Activated CD4-positive, CD25-positive, alpha-beta regulatory T cell (primary cell): ENCODE results near the gene HGS.
"Not testable (repeated sequence)": the region's sequence is repeated elsewhere in the genome, so short reads cannot be mapped to it uniquely, and the experiment has no call there.

Experiments
- DNase-seq, 4 experiments: peaks; one replicate each; lab custom pipeline; 2025; lab: John Stamatoyannopoulos, UW

Gene HGS

DNA sequence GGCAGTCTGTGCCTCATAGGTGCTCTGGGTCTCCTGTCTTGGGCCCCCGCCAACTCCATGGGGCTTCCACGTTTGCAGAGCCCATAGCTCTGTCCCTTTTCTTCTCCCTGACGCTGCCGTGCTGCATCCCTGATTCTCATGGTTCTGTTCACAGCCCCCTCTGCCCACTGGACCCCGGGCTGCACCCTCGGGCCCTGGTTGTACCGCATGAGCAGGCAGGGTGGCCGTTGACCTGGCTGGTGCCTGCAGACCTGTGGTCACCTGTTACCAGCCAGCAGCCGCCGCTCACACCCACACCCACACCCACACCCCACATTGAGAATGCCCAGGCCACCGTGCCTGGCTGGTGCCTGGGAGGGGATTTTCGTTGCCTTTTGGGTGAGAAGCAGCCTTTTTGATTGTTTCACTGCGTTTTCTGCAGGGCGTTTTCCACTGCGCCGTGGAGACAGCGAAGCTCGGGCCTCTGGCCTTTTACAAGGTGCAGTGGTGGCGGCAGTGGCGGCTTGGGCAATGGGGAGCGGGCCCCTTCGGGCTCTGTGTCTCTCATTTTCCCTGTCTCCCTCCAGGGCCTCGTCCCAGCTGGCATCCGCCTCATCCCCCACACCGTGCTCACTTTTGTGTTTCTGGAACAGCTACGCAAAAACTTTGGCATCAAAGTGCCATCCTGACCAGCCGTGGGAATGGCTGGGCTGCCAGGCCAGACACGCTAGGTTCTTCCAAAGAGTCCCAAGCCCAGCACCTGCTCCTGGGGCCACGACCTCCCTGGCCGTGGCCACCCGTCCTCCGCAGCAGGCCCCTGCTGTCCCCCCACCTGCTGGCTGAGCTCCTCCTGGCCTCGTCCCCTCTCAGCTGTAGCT, 35.8 kb downstream of the HGS start:
- no peak for DNase-seq

DNA sequence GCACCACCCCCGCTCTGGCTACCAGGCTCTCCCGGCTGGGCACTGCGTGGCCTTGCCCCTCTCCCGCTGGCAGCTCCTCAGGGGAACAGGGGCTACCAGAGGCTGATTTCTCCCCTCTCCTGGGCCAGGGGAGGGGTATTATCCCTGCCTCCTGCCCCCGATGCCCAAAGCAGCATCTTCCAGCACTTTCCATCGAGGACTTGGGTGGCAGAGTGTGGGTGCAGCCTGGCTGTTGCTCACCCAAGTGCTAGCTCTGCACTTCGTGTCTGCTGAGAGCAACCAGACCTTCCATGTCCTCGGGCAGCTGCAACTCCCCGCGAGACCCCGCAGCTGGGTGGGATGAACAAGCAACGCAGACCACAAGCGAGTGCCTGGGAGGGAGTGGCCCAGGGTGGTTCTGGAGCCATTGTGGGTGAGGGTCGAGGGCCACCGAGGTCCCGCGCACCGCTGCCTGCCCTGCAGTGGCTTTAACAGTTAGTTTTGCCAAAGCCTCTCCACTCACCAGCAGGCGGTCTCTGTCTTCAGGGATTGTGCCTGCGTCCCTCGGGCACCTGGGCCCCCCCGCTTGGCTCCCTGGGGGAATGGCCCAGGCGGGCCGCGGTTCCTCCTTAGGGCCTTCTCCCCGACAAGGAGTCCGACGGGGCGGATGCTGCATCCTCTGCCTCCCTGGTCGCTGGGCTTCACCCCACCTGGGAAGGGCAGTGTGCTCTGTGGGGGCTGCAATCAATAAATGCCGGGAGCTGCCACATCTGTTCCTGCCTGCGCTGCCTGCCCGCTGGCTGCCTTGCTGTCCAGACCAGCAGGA, 36.7 kb downstream of the HGS start:
- no peak for DNase-seq

- no peak for DNase-seq
These were observed 38.6 kb downstream of the HGS start for GRCh38 chr17:81722184-81723120.

DNA sequence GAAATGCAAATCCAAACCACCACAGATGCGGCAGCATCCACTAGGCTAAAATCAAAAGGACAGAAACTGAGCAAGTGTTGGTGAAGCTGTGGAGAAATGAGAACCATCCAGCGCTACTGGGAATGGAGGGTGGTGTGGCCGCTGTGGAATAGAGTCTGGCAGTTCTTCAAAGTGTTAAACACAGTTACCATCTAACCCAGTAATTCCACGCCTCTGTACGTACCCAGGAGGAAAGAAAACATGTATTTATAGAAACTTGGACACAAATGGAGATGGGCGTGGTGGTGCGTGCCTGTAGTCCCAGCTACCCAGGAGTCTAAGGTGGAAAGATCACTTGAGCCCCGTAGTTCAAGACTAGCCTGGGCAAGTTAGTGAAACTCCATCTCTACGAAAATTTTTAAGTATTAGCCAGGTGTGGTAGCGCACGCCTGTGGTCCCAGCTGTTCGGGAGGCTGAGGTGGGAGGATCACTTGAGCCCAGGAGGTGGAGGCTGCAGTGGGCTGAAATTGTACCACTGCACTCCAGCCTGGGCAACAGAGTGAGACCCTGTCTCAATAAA, 39.9 kb downstream of the HGS start:
- DNase-seq: no peak

DNA sequence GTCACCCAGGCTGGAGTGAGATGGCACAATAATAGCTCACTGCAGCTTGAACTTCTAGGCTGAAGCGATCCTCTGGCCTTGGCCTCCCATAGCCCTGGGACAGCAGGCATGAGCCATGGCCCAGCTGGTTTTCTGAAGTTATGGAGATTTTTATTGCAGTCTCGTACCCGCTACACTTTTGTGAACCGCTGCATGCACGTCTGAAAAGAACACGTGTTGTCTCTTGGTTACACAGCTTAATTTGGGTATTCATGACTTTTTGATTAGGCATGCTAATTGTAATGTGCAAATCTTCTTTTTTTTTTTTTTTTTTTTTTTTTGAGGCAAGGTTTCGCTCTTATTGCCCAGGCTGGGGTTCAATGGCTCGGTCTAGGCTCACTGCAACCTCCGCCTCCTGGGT, 41.6 kb downstream of the HGS start:
- DNase-seq: no peak

GRCh38 chr17:81726004-81726403, 42.2 kb downstream of the HGS start:
- DNase-seq: no peak

GRCh38 chr17:81727324-81728031, 43.7 kb downstream of the HGS start:
- no peak for DNase-seq

DNA sequence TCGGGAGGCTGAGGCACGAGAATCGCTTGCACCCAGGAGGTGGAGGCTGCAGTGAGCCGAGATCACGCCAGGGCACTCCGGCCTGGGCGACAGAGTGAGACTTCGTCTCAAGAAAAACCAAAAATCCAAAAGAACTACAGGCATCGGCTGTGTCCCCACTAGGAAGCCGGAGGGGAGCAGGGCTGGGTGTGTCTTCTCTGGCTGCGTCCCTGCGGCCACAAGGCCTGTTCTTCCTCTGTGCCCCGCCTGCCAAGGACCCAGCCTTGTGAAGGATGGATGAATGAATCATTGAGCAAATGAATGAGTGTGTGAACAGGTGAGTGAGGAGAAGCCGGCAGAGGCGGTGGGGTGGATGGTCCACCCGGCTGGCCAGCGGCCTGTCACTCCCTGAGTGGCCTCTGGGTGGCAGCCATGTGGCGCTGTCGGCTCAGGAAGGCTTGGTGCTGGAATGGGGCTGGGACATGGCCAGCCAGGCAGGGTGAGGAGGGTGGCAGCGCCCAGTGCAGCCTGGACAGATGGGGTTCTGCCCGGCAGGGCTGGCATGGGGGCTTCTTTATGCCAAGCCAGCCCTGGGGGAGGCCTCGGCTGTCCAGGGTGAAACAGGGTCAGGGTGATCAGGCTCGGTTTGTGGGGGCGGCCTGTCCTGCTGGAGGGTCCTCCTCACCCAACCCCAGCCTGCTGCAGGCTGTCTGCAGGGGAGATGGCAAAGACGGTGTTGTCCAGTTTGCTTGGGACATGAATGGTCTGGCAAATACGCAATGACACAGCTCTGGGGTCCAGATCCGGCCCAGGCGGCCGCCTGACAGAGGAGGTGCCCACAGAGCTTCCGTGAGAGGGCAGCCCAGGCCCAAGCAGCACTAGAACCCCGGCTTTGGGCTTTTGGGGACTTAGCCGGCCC, 49.9 kb downstream of the HGS start:
- peak in 3 of 4 experiments; percentile 23 to 42 (median 32) for DNase-seq

GRCh38 chr17:81734405-81735263, 50.8 kb downstream of the HGS start:
- DNase-seq: no peak

- DNase-seq: no peak
These were observed 51.7 kb downstream of the HGS start for GRCh38 chr17:81735264-81736102.

DNA sequence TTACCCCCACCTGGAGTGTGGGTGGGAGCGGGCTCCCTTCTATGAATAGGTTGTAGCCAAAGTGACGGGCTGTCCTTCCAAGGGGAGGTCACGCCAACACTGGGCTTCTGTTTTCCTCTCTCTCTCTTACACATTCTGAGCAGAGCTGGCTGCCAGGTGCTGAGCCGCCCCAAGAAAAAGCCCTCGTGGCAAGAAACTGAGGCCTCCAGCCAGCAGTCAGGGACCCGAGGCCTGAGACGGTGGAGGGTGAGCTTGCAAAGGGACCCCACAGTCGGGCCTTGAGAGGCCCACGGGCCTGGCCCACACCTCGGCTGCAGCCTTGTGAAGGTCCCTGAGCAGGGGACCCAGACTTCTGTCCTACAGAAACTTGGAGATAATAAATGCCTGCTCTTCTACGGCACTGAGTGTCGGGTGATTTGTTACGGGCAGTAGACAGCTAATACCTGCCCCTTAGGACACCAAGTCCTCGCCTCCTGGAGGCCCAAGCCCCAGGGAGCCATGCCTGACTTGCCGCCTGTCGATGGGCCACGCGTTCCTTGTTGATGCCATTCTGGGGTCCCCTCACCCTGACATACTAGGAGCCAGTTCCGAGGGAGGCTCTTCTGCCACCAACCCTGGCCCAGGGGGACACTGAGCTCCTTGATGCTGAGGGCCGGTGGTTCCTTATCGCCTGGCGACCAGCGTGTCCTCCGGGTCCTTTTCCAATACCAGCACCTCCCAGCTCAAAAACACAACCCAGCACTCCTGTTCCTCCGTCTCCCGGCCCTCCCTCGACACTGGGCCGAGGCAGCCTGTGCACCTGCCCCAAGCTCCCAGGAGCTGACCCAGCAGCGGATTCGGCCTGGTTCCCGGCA, 54.4 kb downstream of the HGS start:
- DNase-seq: no peak

DNA sequence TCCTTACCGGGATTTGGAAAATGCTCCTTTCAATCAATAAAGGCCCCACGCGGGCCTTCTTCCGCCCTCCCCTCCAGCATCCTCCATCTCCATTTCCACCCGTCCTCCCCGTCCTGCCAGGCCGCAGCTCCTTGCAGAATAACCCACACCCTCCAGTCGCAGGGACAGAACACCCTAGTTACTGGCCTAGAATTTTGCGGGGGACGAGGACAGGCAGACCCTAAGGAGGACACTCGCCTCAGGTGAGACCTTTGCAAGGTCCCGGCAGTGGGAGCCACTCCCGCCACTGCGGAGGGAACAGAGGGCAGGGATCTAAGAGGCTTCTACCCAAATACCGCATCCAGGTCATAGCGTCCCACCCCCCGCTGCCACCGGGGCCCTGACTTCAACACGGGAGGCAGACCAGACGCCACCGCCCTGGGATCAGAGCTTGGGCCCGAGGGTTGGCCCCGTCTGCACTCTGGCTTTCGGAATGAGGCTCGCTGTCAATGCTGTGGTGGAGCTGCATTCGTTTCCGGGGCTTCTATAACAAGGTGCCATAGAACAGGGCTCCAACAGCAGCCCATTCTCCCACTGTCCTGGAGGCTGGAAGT, 55.1 kb downstream of the HGS start:
- no peak for DNase-seq

GRCh38 chr17:81739593-81739992, 55.8 kb downstream of the HGS start:
- DNase-seq: not testable (repeated sequence)

GRCh38 chr17:81740395-81740961, 56.7 kb downstream of the HGS start:
- DNase-seq: no peak

- no peak for DNase-seq
These were observed 57.3 kb downstream of the HGS start for GRCh38 chr17:81741049-81741593.
